NCI-H1436 treated with DMSO at 0.1 percent for 48 hours (cell line): ENCODE measurements around the gene TMEM53.

Experiments
- DNase-seq: peaks from one replicate; lab custom pipeline; 2025; lab: John Stamatoyannopoulos, UW

TMEM53 gene

DNA sequence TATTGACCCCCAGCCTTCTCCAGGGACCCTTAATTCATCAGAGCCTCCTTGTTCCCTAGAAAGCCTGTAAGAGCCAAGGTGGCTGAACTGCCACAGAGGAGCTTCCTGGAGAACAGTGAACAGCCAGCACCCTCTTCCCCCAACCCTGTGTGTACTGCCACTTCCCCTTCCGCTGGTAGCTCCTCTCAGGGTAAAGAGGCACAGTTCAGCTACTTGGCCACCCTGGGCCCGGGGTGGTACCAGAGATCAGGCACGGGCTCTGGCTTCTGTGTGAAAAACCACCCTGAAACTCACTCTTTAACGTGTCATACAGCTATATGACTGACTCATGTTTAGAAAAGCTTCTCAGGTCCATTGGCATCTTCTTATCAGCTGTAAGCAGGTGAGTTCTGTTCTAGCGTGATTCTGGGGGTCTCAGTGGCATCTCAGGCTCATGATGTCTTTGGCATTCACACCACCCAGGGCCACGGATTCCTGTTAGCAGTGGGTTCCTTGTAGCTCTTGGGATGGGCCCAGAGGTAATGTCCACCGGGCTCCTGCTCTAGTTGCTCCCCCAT, 22.6 kb upstream of the TMEM53 start:
- no peak for DNase-seq

DNA sequence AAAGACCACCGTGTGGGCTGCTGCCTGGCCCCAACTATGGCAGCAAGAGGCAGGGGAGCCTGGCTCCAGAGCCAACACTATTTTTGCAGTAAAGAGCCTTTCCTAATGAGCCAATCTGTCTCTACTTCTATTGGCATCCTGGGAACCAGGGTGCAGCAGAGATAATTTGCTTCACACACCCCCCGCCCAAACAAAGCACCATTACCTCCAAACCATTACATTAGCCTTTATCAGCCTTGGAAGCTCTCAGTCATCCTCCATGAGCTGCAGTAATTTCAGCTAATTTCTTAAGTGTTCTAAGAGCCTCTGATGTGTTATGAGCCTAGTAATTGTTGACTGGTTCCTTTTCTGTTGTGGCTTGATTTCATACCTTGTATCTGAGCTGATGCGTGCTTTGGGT, 21.8 kb upstream of the TMEM53 start:
- peak; percentile 40 for DNase-seq

DNA sequence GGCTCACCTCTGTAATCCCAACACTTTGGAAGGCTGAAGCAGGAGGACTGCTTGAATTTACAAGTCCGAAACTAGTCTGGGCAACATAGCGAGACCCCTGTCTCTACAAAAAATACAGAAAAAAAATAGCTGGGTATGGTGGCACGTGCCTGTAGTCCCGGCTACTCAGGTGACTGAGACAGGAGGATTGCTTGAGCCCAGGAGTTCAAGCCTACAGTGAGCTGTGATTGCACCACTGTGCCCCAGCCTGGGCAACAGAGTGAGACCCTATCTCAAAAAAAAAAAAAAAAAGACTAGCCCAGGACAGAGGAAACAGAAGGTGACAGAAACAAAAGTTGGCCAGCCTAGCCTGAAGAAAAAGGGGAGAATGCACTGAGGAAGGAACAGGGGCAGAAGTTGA, 21.4 kb upstream of the TMEM53 start:
- DNase-seq, result no peak

DNA sequence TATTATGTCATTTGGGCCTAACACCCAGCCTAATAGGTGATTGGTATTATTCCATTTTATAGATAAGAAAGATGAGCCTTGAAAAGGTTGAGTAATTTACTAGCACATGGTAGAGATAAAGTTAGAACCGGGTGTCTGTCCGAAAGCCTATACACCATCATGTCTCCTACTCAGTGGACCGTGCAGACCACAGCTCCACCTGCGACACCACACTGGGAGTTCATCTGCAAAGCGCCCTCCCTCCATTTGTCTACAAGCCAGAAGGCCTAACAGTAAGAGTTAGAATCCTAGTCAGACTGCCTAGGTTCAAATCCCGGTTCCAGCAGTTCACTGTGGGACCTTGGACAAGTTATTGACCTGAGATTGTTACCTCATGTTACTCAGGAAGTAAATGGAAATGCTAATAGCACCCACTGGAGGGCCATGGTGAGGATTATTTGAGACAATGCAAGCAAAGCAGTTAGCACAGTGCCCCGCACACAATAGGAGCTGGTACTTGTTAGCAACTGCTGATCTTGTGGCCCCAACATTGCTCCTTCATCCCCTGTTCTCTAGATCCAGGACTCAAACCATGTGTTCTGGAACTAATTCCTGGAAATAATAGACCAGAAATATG, 20.7 kb upstream of the TMEM53 start:
- DNase-seq, result no peak

DNA sequence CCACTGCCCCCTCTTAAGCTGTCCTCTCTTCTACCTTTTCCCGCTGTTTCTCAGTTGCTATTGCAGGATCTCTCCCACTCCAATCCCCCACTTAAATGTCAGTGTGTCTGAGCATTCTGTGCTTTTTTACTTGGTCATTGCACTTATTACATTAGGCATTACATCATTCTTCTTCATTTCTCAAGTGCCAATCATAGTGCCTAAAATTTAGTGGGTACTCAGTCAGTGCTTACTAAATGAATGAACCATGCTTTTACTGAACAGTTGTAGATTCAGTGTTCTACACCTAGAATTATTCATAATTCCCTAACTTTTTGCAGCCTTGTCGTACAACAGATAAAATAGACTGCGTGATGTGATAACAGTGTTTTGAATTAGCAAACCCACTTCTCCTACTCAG, 19.6 kb upstream of the TMEM53 start:
- DNase-seq, result no peak

DNA sequence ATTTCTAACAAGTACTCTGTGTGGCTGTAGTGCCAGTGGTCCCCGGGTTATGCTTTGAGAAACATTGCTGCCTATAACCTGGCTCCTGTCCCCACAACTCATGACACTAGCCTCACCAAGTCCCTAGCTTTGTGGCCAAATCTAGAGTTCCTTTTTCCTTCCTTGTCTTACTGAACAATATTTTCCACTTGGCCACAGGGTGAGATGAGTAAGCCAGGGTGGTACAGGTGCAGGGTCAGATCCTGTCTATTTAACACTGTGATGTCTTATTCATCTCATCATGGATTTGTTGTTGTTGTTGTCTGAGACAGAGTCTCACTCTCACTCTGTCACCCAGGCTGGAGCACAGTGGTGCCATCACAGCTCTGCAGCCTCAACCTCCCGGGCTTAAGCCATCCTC, 18.9 kb upstream of the TMEM53 start:
- DNase-seq, result no peak

DNA sequence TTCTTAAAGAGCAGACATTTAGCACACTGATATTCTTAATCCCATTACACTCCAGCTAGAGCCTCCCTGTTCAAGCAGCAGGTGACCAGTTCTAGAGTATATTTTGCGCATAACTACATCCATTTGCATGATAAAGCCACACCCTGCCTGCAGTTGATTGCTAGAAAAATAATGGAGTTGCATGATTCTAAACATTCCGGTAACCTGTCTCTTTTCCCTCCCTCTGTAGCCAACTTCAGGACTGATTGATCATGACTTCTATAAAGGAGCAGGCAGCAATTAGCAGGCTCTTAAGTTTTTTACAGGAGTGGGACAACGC, 15.1 kb upstream of the TMEM53 start:
- no peak for DNase-seq

DNA sequence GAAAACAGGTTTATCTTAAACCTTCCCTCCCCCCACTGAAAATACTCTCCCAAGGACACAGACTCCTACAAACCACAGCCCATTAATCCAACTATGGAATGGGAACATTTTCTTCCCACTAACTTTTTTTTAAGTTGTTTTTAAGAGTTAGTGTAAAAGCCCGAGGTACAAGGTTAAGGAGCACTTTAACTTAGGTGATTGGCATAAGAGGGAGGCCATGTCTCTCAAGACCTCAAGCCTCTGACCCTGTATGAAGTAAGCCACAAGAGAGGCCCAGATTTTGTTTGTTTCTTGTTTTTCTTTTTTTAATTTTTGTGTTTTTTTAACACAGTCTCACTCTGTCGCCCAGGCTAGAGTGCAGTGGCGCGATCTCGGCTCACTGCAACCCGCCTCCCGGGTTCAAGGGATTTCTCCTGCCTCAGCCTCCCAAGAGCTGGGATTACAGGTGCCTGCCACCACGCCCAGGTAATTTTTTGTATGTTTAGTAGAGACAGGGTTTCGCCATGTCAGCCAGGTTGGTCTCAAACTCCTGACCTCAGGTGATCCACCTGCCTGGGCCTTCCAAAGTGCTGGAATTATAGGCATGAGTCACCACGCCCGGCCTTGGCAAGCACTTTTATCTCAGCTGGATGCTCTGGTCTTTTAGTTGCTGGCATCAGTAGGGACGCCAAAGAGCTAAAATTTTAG, 14.6 kb upstream of the TMEM53 start:
- DNase-seq, result no peak

DNA sequence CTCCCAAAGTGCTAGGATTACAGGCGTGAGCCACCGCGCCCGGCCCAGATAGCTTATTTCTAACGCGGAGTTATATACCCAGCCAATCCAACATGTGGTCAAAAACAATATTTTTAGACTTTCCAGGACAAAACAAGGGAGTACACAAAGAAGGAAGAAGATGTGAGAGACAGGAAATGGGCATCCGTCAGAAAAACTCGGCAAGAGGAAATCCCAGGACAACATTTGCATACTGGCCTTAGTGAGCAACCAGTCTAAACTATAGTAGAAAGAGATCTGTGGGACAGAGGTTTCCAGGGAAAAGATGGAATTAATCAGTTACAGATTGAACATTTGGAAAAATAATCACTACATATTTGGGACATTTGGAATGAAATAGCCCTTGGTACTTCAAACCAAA, 11.6 kb upstream of the TMEM53 start:
- no peak for DNase-seq

DNA sequence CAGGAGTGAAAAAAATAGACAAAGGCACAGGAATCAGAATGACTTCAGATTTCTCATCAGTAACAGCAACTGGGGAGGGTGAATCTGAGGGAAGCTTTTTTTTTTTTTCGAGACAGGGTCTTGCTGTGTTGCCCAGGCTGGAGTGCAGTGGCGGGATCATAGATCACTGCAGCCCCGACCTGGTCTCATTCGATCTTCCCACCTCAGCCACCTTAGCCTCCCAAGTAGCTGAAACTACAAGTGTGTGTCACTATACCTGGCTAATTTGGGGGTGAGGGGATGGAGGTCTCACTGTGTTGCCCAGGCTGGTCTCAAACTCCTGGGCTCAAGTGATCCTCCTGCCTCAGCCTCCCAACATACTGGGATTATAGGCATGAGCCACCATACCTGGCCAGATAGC, 10.9 kb upstream of the TMEM53 start:
- no peak for DNase-seq

DNA sequence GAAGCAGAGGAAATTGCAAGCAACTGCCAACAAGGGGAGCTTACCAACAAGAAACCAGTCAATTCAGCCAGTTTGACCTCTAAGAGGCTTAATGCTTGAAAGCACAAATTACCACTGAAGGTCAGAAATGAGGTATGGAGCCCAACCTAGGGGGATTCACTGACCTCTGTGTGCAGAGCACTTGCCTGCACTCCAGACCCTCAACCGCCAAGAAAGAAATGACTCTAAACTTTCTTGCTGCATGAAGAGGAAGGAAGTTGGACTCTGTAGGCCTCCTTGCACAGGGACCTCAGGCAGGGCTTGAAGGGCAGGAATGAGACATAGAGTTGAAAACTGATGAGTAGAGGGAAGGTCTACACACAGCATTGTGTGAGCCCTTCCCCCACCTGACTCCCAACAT, 10.2 kb upstream of the TMEM53 start:
- no peak for DNase-seq

DNA sequence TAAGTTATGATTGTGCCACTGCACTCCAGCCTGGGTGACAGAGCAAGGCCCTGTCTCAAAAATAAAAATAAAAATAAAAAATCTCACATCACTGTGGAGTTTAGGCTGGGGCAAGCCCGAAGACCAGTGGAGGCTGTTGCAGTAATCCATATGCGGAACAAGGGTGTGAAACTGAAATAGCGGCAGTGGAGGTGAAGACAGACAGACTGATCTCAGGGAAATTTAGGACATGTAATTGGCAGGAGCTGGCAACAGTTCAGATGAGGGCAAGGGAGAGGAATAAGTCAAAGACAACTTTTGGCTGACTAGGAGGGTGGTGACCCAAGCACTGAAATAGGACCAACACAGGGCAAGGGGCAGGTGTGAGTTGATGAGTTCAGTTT, 8.6 kb upstream of the TMEM53 start:
- DNase-seq, result no peak

DNA sequence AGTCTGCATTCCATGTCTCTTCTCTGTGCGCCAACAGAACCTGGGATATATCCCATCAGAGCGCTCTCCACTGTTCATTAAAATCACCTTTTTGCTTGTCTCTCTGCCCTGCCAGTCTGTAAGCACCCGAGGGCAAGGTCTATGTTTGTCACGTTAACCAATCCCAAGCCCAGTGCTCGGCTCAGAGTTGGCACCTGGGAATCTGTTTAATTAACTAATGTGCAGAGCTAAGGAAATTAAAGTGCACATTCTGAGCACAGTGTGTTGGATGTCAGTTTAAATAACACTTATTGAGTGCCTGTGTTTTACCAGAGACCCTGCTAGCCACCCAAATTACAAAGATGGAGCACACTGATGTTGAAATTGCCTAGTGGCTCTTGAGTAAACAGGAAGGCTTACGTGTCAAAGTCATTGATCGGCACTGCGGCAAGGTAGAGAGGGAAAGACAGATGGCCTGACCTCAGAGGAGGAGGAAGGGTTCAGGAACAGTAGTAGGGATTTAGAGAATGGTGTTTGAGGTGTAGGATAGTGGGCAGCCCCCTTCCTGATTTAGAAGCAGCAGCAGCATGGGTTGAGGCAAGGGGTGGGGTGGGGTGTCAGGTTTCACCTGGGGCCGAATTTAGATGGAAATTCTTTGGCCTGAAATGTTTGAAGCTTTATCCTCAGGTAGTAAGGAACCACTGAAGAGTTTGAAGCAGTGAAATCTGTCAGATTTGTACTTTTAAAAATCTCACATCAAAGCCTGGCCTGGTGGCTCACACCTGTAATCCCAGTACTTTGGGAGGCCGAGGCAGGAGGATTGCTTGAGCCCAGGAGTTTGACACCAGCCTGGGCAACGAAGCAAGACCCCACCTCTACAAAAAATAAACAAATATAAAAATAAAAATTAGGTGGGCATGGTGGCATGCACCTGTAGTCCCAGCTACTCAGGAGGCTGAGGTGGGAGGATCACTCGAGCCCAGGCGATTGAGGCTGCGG, 7.9 kb upstream of the TMEM53 start:
- no peak for DNase-seq

DNA sequence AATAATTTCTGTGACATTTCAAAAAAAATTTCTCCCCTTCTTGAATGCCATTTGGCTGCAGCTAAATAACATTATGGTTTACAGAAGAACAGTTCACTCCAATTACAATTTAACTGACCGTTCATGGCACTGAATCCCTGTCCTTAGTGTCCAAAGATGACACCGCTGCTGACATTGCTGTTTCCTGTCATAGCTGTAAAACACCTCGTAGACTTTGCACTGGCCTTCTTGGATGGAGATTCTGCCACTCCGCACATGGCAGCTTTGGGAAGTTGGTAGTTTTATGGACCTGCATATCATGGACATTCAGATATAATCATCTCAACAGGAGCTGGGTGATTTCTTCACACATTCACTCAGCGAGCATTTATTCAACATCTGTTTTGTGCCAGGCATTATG, 5.2 kb upstream of the TMEM53 start:
- DNase-seq, result no peak

DNA sequence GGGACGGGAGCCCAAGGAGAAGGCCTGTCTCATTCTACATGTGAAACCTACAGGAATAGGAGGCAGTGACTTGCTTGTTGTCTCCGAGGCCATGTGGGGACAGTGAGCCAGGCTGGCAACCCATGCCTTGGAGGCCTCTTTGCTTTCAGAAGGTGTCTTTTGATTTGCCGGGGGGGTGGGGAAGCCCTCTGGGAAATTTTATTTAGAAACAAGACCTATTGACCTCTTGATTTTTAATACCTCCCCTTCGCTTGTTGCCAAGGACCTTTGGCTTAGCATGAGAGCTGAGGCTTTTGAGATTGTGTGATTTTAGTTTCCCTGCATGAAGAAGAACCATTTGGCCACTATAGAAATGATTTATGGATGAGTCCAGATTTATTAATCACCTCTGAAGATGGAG, 4.3 kb upstream of the TMEM53 start:
- DNase-seq, result no peak

DNA sequence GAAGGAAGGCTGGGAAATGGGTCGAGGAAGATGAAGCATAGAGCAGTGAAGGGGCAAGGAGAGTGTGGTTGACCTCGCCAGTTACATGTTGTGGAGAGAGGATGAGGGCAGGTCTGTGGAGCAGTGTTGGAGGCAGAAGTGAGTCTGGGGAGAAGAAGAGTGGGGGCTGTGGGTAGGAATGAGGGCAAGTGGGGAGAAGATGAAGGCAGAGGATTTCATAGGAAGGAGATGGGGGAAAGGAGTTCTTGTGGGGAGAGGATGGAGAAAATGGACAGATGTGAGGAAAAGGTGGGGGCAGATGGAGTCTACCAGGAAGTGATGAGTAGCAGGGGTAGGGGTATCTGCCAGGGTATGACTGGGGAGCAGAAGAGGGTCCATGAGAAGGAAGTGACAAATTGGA, 3.8 kb upstream of the TMEM53 start:
- no peak for DNase-seq

DNA sequence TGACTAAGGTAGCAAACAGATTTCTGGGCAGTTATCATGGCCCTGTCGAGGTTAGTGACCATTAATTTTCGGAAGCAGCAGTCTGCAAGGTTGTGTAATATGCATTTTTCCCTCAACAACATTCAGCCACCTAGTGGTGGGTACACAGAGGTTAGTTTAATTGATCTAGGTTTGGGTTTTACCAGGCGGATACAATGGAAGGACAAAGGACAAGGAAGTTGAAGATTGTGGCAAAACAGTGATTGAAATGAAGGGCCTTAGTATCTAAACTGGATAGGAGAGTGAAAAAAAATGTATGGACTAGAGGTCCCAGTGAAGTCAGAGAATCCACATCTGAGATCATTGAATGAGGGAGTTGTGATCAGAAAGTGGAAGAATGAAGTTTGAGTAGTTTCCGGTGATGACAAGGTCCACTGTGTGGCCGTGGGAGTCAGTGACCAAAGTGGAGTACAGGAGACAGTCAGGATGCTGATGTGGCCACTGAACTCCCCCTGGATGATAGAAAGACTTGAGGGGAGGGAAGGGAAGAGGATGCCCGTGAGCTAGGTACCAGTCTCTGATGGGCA, 3.0 kb upstream of the TMEM53 start:
- no peak for DNase-seq

DNA sequence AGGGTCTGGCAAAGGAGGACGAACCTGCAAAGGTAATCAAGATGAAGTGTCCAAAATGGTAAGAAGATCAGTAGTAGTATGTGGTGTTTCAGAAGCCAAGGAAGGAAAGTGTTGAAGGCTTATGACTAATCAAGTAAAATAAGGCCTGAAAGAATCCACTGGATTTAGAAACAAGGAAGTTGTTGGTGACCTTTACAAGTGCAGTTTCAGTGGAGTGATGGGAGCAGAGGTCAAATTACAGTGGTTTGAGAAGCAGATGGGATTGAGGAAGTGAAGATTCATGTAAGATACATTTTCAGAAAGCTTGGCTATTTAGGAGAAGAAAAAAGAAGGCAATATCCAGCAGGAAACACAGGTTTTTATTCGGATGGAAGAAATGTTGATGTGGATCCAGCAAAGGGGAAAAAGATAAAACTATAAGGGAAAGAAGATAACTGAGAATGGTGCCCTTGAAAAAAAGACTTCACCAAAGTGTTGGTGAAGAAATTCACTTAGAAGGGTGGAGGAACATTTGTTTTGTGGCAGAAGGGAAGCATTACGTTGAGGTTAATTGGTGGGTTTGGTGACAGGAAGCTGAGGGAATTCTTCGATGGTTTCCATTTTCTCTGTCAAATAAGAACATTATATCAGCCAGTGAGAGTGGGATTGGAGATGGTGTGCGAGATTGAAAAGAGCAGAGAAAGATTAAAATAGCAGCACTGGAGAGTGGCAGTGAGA, 2.4 kb upstream of the TMEM53 start:
- DNase-seq, result no peak

DNA sequence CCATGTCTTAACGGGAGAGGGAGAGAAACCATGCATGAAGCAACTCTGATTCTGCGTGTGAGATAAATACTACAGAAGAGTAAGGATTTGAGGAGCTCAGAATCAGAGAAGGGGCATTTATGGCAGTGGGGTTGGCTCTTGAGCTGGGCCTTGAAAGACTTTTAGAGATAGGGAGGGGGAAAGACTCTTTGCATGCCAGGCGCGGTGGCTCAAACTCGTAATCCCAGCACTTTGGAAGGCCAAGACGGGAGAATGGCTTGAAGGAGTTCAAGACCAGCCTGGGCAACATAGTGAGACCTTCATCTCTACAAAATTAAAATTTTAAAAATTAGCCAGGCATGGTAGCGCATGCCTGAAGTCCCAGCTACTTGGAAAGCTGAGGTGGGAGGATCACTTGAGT, 905 bp upstream of the TMEM53 start:
- no peak for DNase-seq

DNA sequence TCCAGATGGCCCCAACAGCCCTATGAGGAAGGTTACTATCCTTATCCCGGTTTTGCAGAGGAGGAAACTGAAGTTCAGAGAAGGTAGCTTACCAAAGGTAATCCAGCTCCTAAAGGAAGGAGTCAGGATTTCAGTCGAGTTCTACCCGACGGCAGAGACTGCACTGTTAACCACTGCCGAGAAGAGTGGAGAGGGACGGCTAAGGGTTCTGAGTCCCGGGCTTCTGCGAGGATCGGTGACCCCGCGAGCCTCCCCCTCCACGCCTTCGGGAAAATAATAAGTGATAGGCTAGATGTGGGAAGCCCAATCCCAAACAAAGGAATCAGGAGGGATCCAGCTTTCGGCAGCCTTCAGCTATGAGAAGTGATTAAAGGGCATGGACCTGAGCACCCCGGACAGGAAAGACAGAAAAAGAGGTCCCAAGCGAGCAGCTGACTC, 587 bp downstream of the TMEM53 start:
- no peak for DNase-seq

DNA sequence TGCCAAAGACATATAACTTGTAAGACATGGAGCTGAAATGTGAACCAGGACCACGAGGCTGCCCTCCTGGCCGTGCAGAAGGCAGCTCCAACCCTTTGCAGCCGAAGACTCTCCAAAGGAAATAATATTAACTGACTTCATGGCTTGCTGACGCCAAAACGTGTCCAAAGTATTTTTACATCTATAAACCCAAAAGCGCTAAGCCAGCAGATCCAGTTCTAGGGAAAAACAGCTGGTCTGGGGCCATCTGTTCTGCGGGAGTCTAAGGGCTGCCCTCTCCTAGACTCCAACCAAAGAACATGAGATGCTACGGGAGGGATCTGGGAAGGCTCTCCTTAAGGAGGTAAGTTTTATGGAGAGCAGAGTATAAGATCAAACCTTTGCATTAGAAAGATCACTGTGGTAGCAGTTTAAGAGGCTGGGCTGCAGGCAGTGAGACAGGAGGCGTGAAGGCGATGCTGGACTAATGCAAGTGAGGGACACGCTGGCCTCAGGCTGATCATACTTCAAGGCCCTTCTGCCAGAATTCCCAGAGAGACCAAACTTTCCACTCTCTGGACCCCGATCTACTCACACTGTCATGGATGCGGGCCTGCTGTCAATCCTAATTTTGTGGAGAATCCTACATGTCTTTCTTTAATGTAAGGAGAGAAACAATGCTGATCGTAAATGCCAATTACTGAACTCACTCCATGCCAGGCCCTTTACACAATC, 1.2 kb downstream of the TMEM53 start:
- no peak for DNase-seq
